Panc1 (cell line): ENCODE data around the gene LRGUK.

Source experiments
- POLR2AphosphoS5 ChIP-seq: IDR thresholded peaks from 2 replicates; pipeline ENCODE4 v1.6.1; 2012; ENCODE audit warnings: mild to moderate bottlenecking, low read depth, low read length, moderate library complexity
- TF ChIP-seq, protein P1 (sequence below): fragments of 450-650 bp; IDR thresholded peaks from 2 replicates; pipeline ENCODE4 v1.5.1; 2017; ENCODE audit warnings: mild to moderate bottlenecking
- TF ChIP-seq, protein P2 (sequence below), 2 experiments: IDR thresholded peaks; 2 replicates each; pipeline ENCODE4 v1.6.1; 2011 to 2012; ENCODE audit warnings: low read depth in 2 of 2, control low read depth in 1 of 2, low read length in 1 of 2, mild to moderate bottlenecking in 1 of 2, moderate library complexity in 1 of 2; ENCODE audit not compliant: insufficient read depth in 1 of 2

DNA sequence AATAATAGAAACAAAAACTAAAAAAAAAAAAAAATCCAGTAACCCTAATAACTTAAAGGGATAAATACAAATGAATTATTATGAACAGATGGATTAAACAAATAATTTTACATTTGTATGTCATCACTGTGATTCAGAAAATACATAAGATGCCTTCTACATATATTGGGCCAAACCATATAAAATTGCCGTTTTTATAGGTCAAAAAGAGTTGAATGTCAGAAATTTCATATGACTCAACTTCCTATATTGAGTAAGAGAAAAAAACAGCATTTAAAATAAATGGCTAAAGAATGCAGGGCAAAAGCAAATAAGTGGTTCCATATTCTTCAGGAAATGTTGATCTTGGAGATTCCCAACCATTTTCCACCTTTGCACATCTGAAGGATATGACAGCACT, 180.2 kb downstream of the LRGUK start:
- TF ChIP-seq, protein P1, sequence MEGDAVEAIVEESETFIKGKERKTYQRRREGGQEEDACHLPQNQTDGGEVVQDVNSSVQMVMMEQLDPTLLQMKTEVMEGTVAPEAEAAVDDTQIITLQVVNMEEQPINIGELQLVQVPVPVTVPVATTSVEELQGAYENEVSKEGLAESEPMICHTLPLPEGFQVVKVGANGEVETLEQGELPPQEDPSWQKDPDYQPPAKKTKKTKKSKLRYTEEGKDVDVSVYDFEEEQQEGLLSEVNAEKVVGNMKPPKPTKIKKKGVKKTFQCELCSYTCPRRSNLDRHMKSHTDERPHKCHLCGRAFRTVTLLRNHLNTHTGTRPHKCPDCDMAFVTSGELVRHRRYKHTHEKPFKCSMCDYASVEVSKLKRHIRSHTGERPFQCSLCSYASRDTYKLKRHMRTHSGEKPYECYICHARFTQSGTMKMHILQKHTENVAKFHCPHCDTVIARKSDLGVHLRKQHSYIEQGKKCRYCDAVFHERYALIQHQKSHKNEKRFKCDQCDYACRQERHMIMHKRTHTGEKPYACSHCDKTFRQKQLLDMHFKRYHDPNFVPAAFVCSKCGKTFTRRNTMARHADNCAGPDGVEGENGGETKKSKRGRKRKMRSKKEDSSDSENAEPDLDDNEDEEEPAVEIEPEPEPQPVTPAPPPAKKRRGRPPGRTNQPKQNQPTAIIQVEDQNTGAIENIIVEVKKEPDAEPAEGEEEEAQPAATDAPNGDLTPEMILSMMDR: no peak
- no peak for TF ChIP-seq POLR2AphosphoS5
- TF ChIP-seq, protein P2, sequence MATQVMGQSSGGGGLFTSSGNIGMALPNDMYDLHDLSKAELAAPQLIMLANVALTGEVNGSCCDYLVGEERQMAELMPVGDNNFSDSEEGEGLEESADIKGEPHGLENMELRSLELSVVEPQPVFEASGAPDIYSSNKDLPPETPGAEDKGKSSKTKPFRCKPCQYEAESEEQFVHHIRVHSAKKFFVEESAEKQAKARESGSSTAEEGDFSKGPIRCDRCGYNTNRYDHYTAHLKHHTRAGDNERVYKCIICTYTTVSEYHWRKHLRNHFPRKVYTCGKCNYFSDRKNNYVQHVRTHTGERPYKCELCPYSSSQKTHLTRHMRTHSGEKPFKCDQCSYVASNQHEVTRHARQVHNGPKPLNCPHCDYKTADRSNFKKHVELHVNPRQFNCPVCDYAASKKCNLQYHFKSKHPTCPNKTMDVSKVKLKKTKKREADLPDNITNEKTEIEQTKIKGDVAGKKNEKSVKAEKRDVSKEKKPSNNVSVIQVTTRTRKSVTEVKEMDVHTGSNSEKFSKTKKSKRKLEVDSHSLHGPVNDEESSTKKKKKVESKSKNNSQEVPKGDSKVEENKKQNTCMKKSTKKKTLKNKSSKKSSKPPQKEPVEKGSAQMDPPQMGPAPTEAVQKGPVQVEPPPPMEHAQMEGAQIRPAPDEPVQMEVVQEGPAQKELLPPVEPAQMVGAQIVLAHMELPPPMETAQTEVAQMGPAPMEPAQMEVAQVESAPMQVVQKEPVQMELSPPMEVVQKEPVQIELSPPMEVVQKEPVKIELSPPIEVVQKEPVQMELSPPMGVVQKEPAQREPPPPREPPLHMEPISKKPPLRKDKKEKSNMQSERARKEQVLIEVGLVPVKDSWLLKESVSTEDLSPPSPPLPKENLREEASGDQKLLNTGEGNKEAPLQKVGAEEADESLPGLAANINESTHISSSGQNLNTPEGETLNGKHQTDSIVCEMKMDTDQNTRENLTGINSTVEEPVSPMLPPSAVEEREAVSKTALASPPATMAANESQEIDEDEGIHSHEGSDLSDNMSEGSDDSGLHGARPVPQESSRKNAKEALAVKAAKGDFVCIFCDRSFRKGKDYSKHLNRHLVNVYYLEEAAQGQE (IDR thresholded peaks at IDR 0.05; ENCODE audit: insufficient read depth in 1 of 2, low read depth in 2 of 2, low read length in 1 of 2): no peak
